HG02642 (cell line): Measurements from ENCODE around the gene CBY1.

Experiments
- ATAC-seq: cut with Tn5 transposase; IDR thresholded peaks from one replicate; pipeline ENCODE4 v1.9.1; 2021; ENCODE audit warnings: mild to moderate bottlenecking; ENCODE audit not compliant: unreplicated experiment, poor library complexity

The CBY1 gene

DNA sequence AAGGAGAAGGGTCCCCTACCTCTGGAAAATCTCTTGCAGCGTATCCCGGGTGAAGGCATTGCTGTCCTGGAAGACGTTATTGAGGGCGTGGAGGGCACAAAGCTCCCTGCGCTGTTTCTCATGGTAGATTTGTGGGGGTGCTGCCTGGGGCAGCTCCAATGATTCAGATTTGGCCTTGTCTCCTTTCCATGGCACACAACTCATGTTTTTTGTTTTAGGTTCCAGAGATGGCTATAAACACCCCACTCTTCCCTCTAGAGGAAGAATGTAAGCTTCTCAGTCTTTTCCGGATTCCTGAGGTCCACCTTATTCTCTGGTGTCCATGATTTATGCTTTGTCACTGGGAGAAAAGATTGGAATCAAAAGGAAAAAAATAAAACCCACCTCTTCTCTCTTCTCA lies 43.3 kb downstream of the CBY1 start:
- ATAC-seq, result no peak

GRCh38 chr22:38700270-38700788 lies 43.9 kb downstream of the CBY1 start:
- ATAC-seq, result no peak

DNA sequence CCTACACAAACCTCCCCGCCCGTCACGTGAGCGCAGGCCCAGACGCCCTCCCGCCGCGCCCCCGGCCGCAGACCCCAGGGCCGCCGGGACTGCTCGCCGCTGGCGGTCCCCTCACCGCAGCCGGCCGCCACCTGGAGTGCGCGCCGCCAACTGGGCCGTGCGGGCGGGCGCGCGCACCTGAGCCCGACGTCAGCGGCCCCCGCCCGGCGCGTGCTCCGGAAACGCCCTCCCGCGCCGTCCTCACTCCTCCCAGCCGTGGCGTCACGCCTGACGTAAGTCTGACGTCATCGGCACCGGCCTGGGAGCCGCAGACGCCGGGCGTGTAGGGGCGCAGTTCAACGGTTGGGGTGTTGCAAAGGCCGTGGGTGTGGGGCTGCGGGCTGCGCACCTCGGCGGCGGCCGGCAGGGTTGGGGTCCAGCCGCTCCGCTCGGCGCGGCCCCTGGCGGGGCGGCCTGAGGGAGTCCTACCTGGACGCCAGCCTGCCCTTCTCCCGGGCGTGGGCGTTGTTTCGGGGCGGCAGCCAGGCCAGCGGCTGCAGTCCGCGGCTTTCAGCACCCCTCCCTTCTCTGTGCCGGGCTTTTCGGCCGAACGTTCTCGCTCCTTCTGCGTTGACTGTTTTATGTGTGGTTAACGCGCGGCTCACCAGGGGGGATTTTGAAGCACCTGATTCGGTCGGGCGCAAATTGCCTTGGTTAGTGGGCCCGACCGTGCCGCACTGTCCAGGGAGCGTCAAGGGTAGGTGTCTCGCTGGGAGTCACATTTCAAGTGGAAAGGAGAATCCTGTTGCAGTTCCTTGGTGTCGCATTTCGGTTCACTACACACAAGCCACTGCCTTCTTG lies 44.6 kb downstream of the CBY1 start, which contains the start of gene JOSD1:
Gene JOSD1, minus strand, starts transcription at position 155 of the 840 bp plus-strand sequence. CDS start 956 bp downstream, outside the sequence.
- ATAC-seq, result peak; percentile 46

DNA sequence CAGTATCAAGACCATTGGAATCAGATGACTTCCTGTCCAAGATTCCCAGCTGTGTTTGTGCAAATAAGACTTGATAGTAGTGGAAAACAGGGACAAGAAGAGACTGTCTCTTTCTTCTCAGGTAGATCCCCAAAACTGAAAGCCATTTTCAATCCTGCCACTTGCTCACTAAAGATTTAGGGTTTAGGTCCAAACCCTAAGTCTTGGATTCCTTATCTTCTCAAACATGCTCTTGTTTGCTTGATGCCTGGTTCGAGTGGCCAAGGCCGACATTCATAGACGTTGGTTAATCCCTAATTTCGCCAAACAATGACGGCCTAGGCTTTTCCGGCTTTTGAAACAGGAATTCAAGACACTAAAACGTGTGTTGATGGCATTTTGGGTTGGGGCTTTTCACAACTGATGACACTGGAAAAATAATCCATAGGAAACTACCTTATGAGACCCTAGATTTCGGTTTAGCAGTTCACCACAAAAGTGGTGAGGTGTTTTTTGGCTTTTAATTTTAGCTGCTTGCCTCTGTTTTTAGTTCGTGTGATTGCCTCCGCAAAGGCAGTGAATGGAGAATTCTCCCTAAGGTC lies 48.3 kb downstream of the CBY1 start:
- ATAC-seq, result no peak

DNA sequence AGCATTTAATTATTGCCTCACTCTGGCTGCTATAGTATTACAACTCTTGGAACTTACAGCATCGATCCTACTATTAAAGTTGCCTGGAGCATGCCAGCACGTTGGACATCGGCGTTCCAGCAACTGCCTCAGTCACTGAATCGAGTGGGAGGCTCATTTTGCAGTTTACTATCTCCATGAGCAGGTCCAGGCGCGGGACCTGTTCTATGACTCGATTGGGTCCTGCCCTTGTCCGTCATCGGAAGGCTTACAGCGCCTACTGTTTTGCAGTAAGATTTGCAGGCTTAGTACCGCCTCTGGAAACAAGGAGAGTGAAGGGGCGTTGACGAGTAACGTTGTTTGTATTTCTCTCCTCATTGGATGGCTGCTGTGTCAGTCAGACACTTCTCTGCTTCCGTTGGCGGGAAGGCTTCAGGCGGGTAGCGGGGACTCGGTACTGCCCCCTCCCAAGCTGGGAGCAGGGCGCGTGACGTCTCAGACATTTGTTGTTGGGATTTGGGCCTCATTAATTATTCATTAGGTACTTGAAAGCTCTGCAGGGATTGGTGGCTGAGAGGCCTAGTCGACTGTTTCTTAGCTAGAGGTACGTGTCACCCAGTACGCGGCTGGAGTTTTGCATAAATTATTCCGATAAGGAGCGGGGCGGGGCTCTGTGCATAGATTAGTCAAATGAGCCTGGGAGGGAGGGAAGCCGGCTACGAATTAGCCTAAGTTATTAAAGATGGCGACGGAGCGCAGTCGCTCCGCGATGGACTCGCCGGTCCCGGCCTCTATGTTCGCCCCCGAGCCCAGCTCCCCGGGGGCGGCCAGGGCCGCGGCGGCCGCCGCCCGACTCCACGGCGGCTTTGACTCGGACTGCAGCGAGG lies 49.0 kb downstream of the CBY1 start, which contains the start of gene GTPBP1:
Gene GTPBP1, plus strand, starts transcription at position 710 of the 866 bp plus-strand sequence. Its CDS starts 12 bp downstream, at position 722.
- peak; percentile 76 for ATAC-seq

GRCh38 chr22:38706101-38706900 lies 49.9 kb downstream of the CBY1 start:
- peak; percentile 10 for ATAC-seq

GRCh38 chr22:38706901-38707195 lies 50.4 kb downstream of the CBY1 start:
- ATAC-seq, result no peak

DNA sequence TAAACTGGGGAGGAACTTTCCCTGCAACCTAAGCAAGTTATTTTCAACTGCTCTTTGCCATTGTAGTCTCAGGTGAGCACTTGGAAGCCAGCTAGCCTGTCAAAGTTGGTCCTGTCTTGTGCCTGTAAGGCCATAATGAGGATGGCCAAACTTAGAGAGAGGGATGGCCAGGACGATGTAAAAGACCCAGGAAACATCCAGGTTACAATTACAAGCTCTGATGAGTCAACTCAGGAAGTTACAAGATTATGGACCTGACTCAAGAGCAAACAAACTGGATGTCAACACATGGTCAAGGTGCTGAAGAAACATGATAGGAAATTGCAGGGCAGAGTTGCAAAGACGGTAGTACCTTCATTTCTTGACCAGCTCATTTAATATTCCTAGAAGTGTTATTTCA lies 50.9 kb downstream of the CBY1 start:
- ATAC-seq, result no peak

DNA sequence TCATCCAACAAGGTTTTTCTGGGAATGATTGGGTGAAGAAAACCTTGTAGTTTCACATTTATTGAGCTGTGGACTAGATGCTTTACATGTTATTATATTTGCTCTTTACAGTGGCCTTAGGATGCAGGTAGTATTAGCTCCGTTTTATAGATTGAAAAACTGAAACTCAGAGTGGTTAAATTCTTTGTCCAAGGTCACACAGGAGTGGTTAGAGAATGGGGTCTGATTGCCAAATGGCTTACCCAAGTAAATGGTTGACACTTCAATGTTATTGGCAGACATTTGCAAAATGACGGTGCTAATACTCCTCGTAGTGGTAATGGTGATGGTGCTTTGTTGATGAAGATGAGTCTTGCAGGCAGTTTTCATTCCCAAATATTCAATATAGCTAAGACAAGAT lies 51.5 kb downstream of the CBY1 start:
- ATAC-seq, result no peak

DNA sequence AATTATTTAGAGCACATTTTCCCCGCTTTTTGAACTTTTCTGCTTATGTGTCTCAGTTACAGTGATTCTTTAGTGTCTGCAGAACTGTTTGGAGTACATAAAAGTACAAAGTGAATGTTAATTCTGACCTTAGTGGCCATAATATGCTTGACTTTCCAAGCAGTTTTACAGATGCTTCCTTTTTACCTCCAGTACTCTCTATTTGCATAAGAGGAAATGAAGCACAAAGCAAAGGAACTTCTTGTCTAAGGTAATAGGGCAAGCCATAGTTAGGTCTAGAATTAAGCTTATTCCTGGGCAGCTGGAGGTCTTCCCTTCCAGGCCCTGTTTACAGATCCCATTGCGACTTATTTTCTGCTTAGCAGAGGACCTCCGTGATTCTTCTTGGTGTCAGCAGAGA lies 52.9 kb downstream of the CBY1 start:
- no peak for ATAC-seq

- no peak for ATAC-seq
Measured at GRCh38 chr22:38710351-38710750, 53.9 kb downstream of the CBY1 start.

- ATAC-seq, result no peak
Measured at GRCh38 chr22:38710866-38711265, 54.4 kb downstream of the CBY1 start.

DNA sequence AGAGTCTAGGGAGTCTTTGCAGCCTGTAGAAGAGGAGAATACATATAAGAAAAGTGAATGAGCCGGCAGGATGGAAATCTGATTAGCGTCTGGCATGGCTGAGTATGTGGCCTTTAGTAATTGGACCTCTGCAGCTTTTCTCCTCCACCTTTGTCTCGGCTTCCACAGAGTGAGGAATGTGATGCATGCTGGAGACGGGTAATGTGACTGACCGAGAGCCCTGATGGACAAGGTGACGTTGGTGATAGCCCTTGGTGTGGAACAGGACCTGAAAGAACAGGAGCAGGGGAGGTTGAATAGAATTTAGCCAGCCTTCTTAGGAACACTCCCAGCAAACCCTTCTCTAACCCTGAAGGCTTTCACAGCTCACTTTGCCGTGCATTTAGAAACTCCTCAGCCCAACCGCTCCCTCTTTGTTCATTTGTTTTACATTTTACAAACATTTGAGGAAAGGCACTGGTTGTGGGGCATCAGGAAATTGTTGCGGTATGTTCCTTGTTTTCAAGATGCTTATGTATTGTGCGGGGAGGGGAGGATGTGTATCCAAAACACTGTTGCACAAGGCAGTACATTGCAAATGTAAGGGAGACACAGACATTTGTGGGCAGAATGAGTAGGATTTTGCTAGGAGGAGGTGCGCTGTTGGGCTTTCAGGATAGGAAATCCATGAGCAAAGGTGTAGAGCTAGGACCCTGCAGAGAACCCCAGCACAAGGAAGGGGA lies 56.2 kb downstream of the CBY1 start:
- ATAC-seq, result no peak

- no peak for ATAC-seq
Measured at GRCh38 chr22:38713921-38714320, 57.5 kb downstream of the CBY1 start.

- ATAC-seq, result no peak
Measured at GRCh38 chr22:38715176-38715764, 58.8 kb downstream of the CBY1 start.

- ATAC-seq, result no peak
Measured at GRCh38 chr22:38715852-38716251, 59.4 kb downstream of the CBY1 start.

DNA sequence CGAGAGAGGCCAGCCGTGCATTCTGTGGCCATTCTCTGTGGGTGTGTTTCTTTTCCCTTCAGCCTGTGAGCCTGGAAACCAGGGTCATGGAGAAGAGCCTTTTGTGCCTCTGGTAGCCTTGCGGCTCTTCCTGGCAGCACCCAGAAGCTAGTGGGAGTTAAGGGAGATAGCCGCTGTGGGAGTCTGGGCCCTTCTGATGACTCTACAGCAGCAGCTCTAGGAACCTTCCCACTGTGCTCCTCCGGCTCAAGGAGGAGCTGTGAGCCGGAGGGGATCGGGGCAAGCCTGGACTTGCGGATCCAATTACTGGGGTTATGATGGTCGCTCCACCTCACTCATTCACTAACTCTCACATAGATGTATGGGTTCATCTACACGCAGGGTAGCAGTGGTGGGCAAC lies 59.8 kb downstream of the CBY1 start:
- ATAC-seq, result no peak

DNA sequence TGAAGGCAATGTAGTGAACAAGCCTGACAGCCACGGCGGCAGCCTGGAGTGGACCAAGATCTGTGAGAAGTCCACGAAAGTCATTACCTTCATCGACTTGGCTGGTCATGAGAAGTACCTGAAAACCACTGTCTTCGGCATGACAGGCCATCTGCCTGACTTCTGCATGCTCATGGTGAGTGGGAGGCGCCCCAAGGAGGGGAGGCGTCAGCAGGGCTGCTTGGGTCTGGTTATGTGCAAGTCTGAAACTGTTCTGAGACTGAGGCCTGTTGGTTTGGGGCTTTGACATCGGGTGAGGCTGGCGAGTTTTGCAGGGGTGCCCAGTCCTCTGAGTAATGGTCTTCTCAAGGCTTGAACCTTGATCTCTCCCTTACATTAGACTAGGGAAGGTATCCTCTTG lies 60.4 kb downstream of the CBY1 start:
- ATAC-seq, result no peak

DNA sequence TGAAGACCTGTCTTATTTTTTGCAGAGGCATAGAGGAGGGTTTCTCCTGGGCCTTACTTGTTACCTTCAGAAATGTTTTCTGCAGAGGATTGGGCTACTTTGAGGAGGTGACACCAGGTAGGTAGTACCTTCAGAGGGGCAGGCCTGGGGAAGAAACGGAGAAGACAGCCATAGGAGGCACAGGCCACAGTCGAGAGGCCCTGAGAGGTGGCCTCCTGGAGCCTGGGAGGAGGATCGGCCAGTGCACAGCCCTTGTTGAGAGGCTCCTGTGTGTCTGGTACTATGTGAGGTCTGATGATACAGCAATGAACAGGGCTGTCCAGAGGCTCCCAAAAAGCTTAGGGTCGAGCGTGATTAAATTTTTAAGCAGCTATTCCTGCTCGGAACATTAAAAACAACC lies 60.8 kb downstream of the CBY1 start:
- no peak for ATAC-seq
